Transverse colon (tissue), 4 donors: ENCODE results near the gene TSPAN9.

Source experiments
- EP300 ChIP-seq: sonication (generic); formaldehyde crosslinking; IDR thresholded peaks from one replicate; pipeline ENCODE4 v1.6.1; 2017; ENCODE audit warnings: antibody characterized with exemption, low read depth
- POLR2A ChIP-seq: fragments of 450-650 bp; IDR thresholded peaks from one replicate; pipeline ENCODE4 v1.6.1; 2016; ENCODE audit warnings: antibody characterized with exemption, mild to moderate bottlenecking, moderate library complexity
- POLR2AphosphoS5 ChIP-seq, 3 donors: sonication (generic); formaldehyde crosslinking; IDR thresholded peaks; one replicate each; pipeline ENCODE4 v1.6.1; 2016; ENCODE audit warnings: antibody characterized with exemption in 3 of 3
- TF ChIP-seq, protein P1 (sequence below), 5 experiments: fragments of 200-600 bp in 3 of 5; fragments of 450-650 bp in 2 of 5; sonication (generic) in 3 of 5; IDR thresholded peaks; 1 replicate in 2 of 5; 2 replicates in 3 of 5; pipeline ENCODE4 v1.5.1; 2016 to 2017; ENCODE audit warnings: antibody characterized with exemption in 5 of 5, inconsistent platforms in 3 of 5, mild to moderate bottlenecking in 2 of 5, moderate library complexity in 1 of 5

GRCh38 chr12:3069714-3070113 lies 7.5 kb upstream of the TSPAN9 start:
- TF ChIP-seq, protein P1, sequence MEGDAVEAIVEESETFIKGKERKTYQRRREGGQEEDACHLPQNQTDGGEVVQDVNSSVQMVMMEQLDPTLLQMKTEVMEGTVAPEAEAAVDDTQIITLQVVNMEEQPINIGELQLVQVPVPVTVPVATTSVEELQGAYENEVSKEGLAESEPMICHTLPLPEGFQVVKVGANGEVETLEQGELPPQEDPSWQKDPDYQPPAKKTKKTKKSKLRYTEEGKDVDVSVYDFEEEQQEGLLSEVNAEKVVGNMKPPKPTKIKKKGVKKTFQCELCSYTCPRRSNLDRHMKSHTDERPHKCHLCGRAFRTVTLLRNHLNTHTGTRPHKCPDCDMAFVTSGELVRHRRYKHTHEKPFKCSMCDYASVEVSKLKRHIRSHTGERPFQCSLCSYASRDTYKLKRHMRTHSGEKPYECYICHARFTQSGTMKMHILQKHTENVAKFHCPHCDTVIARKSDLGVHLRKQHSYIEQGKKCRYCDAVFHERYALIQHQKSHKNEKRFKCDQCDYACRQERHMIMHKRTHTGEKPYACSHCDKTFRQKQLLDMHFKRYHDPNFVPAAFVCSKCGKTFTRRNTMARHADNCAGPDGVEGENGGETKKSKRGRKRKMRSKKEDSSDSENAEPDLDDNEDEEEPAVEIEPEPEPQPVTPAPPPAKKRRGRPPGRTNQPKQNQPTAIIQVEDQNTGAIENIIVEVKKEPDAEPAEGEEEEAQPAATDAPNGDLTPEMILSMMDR (IDR thresholded peaks at IDR 0.05): no peak
- TF ChIP-seq POLR2AphosphoS5 (IDR thresholded peaks at IDR 0.05) (no peak), POLR2A (no peak), EP300 (no peak)
